ENCODE data around the gene CORT.
"Not testable (repeated sequence)": the region's sequence is repeated elsewhere in the genome, so short reads cannot be mapped to it uniquely, and the experiment has no call there.

CORT gene, protein sequence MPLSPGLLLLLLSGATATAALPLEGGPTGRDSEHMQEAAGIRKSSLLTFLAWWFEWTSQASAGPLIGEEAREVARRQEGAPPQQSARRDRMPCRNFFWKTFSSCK

GRCh38 chr1:10449751-10450150, at the start of gene CORT:
TSS of gene CORT (plus strand) at chr1:10450031. CDS start at chr1:10450224, 193 bp downstream.
- DNase-seq: no peak

GRCh38 chr1:10401281-10401680, 48.5 kb upstream of the CORT start:
- peak; percentile 27 for DNase-seq

- peak; percentile 41 for DNase-seq
Observed at GRCh38 chr1:10402729-10403274, 47.0 kb upstream of the CORT start.

GRCh38 chr1:10407201-10407600, 42.6 kb upstream of the CORT start:
- no peak for DNase-seq

- peak; percentile 60 for DNase-seq
Observed at GRCh38 chr1:10415211-10415930, 34.5 kb upstream of the CORT start.

- not testable (repeated sequence) for DNase-seq
Observed at GRCh38 chr1:10415967-10416366, 33.9 kb upstream of the CORT start.

GRCh38 chr1:10418741-10419140, 31.1 kb upstream of the CORT start:
- DNase-seq: not testable (repeated sequence)

GRCh38 chr1:10419351-10419750, 30.5 kb upstream of the CORT start:
- no peak for DNase-seq

DNA sequence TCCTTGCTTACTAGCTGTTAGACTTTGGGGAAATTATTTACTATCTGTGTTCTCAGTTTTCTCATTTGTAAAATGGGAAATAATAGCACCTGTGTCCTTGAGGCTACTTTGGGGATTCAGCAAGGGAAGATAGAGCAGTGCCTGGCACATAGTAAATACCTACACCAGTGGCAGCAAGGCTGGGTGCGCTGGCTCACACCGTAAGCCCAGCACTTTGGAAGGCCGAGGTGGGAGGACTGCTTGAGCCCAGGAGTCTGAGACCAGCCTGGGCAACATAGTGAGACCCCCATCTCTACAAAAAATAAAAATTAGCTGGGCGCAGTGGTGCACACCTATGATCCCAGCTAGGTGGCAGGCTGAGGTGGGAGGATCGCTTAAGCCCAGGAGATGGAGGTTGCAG, 28.2 kb upstream of the CORT start:
- no peak for DNase-seq

- DNase-seq: no peak
Observed at GRCh38 chr1:10424034-10424433, 25.8 kb upstream of the CORT start.

DNA sequence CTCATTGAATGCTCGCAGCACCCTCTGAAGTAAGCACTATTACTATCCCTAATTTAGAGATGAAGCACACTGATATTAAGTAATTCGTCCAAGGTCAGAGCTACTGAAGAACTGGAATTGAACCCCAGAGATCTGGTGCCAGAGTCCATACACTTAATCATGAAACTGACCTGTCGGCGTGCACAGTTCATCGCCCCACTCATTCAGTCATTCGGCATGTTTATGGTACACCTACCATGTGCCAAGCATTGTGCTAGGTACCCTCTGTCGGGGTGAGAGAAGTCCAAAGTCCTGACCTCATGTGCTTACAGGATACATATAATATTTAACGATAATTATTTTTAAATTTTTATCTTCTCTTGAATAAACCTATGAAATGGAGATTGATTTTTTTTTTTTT, 25.2 kb upstream of the CORT start:
- DNase-seq: no peak

DNA sequence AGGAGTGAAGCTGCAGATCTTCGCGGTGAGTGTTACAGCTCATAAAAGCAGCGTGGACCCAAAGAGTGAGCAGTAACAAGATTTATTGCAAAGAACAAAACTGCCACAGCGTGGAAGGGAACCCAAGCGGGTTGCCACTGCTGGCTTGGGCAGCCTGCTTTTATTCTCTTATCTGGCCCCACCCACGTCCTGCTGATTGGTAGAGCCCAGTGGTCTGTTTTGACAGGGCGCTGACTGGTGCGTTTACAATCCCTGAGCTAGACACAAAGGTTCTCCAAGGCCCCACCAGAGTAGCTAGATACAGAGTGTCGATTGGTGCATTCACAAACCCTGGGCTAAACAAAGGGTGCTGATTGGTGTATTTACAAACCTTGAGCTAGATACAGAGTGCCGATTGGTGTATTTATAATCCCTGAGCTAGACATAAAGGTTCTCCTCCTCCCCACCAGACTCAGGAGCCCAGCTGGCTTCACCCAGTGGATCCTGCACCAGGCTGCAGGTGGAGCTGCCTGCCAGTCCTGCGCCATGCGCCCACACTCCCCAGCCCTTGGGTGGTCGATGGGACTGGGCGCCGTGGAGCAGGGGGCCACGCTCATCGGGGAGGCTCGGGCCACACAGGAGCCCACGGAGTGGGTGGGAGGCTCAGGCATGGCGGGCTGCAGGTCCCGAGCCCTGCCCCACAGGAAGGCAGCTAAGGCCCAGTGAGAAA, 23.9 kb upstream of the CORT start:
- not testable (repeated sequence) for DNase-seq

- not testable (repeated sequence) for DNase-seq
Observed at GRCh38 chr1:10426535-10426848, 23.3 kb upstream of the CORT start.

- no peak for DNase-seq
Observed at GRCh38 chr1:10428984-10429383, 20.8 kb upstream of the CORT start.

DNA sequence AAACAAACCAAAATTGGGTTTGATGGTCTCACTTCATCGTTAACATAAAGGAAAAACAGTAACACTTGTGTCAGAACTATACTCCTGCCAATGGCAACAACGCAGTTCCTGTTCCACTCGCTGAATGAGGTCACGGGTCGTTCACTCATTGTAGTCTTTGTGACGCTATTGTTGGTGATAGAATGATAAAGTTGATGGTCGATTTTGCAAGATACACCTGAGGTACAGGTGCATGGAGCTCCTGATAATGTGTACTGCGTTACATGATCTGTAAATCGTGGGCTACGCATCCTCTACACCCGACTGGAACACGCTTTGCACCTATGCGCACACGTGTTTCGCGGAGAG, 20.0 kb upstream of the CORT start:
- no peak for DNase-seq

DNA sequence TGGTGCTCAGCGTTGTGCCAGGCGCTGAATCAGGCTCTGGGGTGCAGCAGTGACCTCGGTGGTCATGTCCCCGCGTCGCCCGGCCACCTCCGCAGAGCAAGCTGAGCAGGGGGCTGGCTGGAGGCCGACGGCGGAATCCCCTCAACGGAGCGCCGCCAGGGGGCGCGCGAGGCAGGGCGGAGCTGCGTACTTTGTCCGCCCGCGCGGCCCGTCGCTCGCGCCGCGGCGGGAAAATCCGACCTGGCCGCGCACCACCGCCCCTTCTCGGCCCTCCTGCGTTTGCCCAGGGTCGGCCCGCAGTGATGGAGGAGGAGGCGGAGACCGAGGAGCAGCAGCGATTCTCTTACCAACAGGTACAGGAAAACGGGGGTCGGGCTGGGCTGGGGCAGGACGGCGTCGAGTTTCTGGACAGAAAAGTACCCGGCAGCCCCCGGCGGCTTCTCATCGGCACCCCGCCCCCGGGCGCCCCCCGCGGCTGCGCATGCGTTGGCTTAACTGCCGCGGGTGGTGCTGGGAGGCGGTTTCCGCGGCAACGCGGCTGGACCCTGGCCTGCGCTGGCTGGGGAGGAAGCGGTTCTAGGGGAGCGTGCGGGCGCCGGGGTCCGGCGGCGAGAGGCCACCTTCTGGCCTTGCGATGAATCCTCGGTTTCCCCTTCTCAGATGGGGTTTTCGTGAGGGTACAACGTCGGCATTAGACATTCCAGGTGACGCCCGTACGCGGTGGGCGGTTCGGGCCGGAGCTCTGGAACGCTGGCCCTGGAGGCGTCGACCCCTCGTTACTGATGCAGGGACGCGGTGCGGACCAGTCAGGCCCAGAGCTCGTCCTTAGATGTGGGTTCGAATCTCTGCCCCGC, 19.4 kb upstream of the CORT start, which contains the start of gene CENPS:
Gene CENPS, plus strand, starts transcription at position 218 of the 854 bp plus-strand sequence. Its CDS starts 85 bp downstream, at position 303.
- peak; percentile 82 for DNase-seq

DNA sequence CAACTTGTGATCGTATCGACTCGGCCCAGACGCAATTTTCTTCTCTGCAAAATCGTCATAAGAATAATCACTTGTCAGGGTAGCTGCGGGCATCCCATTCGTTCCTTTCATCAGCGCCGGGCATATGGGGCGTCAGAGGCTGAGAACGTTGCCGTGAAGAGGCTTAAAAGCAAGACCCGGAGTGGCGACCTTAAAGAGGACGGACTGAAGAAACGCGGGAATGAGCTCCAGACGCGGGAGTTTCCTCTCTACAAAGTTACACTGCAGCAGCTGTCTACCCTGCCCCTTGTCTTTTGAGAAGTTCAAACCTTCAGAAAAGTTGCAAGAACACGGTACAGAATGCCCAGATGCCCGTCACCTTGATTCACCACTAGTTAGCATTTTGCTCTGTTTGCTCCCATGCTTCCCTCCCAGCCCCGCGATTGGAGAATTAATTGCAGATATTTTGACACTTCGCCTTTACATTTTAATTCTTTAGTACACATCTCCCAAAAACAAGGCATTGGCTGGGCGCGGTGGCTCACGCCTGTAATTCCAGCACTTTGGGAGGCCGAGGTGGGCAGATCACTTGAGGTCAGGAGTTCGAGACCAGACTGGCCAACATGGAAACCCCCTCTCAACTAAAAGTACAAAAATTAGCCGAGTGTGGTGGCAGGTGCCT, 18.6 kb upstream of the CORT start:
- DNase-seq: no peak

DNA sequence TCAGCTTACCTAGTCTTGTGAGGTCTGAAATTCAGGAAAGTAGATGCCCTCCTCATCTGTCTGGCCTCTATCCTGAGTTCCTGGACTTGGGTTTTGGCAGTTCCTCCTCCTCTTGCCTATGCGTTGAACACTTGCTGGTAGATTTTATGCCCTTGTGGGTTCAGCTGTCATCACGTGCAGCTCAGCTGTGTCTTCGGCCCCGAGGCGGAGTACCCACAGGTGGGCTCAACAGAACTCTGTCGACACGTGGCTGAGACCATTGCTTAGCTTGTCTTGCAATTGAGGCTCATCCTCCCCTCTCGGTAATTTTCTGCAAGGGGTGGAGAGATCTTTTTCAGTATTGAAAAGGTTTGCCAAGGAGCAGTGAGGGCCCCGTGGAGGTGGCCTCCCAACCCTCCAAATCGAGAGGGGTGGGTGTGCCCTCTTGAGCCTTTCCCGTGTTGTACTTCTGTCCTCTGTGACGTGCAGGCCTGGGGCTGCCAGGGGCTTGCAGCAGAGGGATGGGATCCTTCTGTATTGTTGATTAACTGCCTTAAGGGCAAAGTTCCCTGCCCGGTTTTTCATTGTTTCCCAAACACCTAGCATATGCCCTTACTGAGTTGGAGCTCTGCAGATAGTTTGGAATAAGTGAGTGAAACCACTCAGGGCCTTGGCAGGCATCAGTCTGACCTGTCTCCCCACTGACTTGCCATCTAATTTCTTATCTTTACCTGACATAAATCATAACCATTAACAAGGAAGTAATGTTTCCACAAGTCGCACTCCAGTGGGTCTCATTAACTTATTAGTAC, 16.7 kb upstream of the CORT start:
- DNase-seq: no peak

DNA sequence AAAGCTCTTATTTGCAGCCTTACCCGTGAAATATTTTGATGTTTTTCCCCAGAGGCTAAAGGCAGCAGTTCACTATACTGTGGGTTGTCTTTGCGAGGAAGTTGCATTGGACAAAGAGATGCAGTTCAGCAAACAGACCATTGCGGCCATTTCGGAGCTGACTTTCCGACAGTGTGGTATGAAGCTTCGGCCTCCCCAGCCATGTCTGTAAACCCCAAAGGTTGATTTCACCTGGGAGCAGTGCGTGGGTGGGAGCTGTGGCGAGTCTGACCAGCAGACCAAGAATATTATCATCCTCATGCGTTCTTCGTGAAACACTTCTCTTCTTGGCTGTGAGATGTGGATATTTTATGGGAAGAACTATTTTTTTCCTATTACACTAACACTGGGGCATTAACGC, 16.0 kb upstream of the CORT start:
- DNase-seq: no peak

DNA sequence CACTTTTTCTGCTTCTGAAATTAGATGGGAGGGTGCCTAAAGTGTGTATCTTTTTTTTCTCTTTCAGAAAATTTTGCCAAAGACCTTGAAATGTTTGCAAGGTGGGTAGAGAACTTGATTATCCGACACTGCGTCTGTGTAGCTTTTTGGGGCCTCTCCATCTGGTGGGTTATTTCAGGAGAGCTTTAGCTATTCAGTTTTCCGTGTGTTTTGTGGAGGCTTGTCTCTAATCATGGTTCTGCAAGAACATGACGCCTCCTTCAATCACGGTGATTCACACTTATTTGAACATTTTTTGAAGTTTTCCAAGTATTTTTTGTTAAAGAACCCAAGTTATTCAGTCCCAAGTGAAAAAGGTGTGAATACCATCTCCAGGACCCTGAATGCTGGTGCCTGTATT, 15.2 kb upstream of the CORT start:
- no peak for DNase-seq

- DNase-seq: no peak
Observed at GRCh38 chr1:10437052-10437451, 12.8 kb upstream of the CORT start.

DNA sequence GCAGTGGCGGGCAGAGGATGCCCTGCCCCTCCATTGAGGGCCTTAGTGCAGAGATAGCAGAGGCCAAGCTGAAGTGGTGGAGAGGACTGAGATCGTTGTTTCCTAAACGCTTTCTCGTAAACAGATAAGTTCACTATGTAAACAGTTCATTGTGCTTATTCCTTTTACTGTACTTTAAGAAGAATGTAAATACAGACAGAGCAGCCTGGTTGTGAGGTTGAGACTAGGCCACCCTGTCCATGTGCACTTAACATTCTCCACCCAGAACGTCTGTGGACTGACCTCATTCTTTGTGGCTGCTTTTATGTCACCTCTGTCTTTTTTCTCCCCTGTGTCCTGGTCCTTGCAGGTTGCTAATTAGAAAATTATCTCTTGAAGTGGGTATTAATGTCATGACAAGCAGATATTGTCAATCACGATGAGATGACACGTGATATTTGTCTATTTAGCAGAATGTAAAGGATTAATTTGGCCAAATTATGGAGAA, 11.1 kb upstream of the CORT start:
- DNase-seq: no peak
